Body of pancreas (tissue), 4 donors: ENCODE data around the gene THADA.

ENCODE experiments used
- CTCF ChIP-seq, 7 experiments: fragments of 450-650 bp in 4 of 7; fragments of 200-600 bp in 3 of 7; sonication (generic) in 3 of 7; IDR thresholded peaks; one replicate each; pipeline ENCODE4 v1.5.1; 2016 to 2019; ENCODE audit warnings: antibody characterized with exemption in 7 of 7
- POLR2A ChIP-seq, 3 donors: fragments of 450-650 bp; IDR thresholded peaks; one replicate each; pipeline ENCODE4 v1.6.1; 2016; ENCODE audit warnings: antibody characterized with exemption in 3 of 3, mild to moderate bottlenecking in 2 of 3

DNA sequence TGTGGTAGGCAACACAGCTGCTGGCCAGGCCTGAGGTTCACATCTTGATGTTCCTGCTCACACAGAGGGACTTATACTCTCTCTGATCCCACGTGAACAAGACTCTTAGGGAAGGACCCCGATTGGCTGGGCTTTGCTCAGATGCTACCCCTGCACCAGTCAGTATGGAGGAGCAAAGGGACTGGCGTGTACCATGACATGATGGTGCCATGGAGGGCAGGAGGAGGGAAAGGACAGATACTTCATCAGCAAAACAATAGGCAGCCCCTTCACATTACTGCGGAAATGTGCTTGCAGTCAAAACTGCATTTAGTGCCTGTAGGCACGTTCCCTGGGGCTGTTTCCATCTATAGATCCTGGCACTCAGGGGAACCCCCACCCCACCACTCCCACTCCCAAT lies 412.1 kb downstream of the THADA start:
- no peak for TF ChIP-seq CTCF (IDR thresholded peaks at IDR 0.05)
- no peak for TF ChIP-seq POLR2A (IDR thresholded peaks at IDR 0.05)
